ENCODE results near the gene GPR179. TPM values are rescaled to one million over a fixed set of nuclear protein-coding genes. Genes with fewer than 3 reads are reported as not detected.

Gene GPR179
- polyA plus RNA-seq, 1 donor from 2014 or later: not detected

GRCh38 chr17:38354466-38354865, 10.7 kb upstream of the GPR179 start:
- Histone ChIP-seq H3K9me3 (ENCODE audit: low read length) (no peaks in the 10 kb centered on the region), H3K4me3 (ENCODE audit: low read length) (peak overlapping the region; percentile 99), H3K79me2 (replicated peaks; ENCODE audit: insufficient read depth, low read length) (peaks cover 59% of the 10 kb centered on the region)

GRCh38 chr17:38353668-38354067, 9.9 kb upstream of the GPR179 start:
- Histone ChIP-seq H3K79me2 (replicated peaks; ENCODE audit: insufficient read depth, low read length) (peaks cover 59% of the 10 kb centered on the region), H2AFZ (ENCODE audit: low read depth, low read length) (no peak overlapping the region), H3K9me2 (ENCODE audit: insufficient read depth, low read length) (no peaks in the 10 kb centered on the region), H3K9me3 (ENCODE audit: low read length) (no peaks in the 10 kb centered on the region), H3K27me3 (ENCODE audit: insufficient read depth, low read depth, low read length) (no peaks in the 10 kb centered on the region), H3F3A (ENCODE audit: insufficient read depth, low read length, poor library complexity, severe bottlenecking) (no peaks in the 10 kb centered on the region), H4K20me1 (ENCODE audit: insufficient read depth) (peaks cover 4% of the 10 kb centered on the region), H3K9ac (ENCODE audit: low read length) (peak overlapping the region; percentile 86), H3K27ac (ENCODE audit: low read length) (no peak overlapping the region), H3K4me3 (ENCODE audit: low read length) (peak overlapping the region; percentile 99), H3K36me3 (ENCODE audit: insufficient read depth, low read length) (no peaks in the 10 kb centered on the region), H3K4me2 (ENCODE audit: low read length) (peak overlapping the region; percentile 81)
- TF ChIP-seq MXI1 (conservative IDR thresholded peaks at IDR 0.05; ENCODE audit: poor library complexity, severe bottlenecking) (no peak), EP300 (conservative IDR thresholded peaks at IDR 0.05; ENCODE audit: poor library complexity, severe bottlenecking) (no peak), EZH2 (IDR thresholded peaks at IDR 0.05; ENCODE audit: borderline replicate concordance, insufficient read depth, low read length, poor library complexity, severe bottlenecking) (no peak), TAF1 (IDR thresholded peaks at IDR 0.05; ENCODE audit: low read depth) (no peak), POLR2AphosphoS5 (IDR thresholded peaks at IDR 0.05) (no peak), REST (IDR thresholded peaks at IDR 0.05; ENCODE audit: borderline replicate concordance) (no peak), RAD21 (conservative IDR thresholded peaks at IDR 0.05) (no peak), SMC3 (conservative IDR thresholded peaks at IDR 0.05; ENCODE audit: poor library complexity) (no peak)

More at GRCh38 chr17:38354466-38354865, 10.7 kb upstream of the GPR179 start:
- TF ChIP-seq POLR2AphosphoS5 (IDR thresholded peaks at IDR 0.05) (no peak), EZH2 (IDR thresholded peaks at IDR 0.05; ENCODE audit: borderline replicate concordance, insufficient read depth, low read length, poor library complexity, severe bottlenecking) (no peak), MXI1 (conservative IDR thresholded peaks at IDR 0.05; ENCODE audit: poor library complexity, severe bottlenecking) (no peak), CTCF (IDR thresholded peaks at IDR 0.05; ENCODE audit: poor library complexity, severe bottlenecking) (no peak), EP300 (conservative IDR thresholded peaks at IDR 0.05; ENCODE audit: poor library complexity, severe bottlenecking) (no peak), TAF1 (IDR thresholded peaks at IDR 0.05; ENCODE audit: low read depth) (no peak), SMC3 (conservative IDR thresholded peaks at IDR 0.05; ENCODE audit: poor library complexity) (no peak), RAD21 (conservative IDR thresholded peaks at IDR 0.05) (no peak), REST (IDR thresholded peaks at IDR 0.05; ENCODE audit: borderline replicate concordance) (no peak)
- no peak overlapping the region for H3K9ac ChIP-seq (ENCODE audit: low read length)
- H3K27ac ChIP-seq (ENCODE audit: low read length): no peak overlapping the region
- no peaks in the 10 kb centered on the region for H3K27me3 ChIP-seq (ENCODE audit: insufficient read depth, low read depth, low read length)
- H2AFZ ChIP-seq (ENCODE audit: low read depth, low read length): no peak overlapping the region
- H3F3A ChIP-seq (ENCODE audit: insufficient read depth, low read length, poor library complexity, severe bottlenecking): no peaks in the 10 kb centered on the region
- H3K36me3 ChIP-seq (ENCODE audit: insufficient read depth, low read length): no peaks in the 10 kb centered on the region
- H3K9me2 ChIP-seq (ENCODE audit: insufficient read depth, low read length): no peaks in the 10 kb centered on the region
- peak overlapping the region; percentile 81 for H3K4me2 ChIP-seq (ENCODE audit: low read length)
- peaks cover 4% of the 10 kb centered on the region for H4K20me1 ChIP-seq (ENCODE audit: insufficient read depth)
